ENCODE results near the gene EFNA2.

- TF ChIP-seq CTCF (IDR thresholded peaks at IDR 0.05) (no peak), POLR2A (IDR thresholded peaks at IDR 0.05) (no peak)
These were observed 49.1 kb upstream of the EFNA2 start for GRCh38 chr19:1236576-1236975.

All from esophagus squamous epithelium (tissue), 4 donors.